K562 (cell line): Measurements from ENCODE around the gene CPNE2. TPM values are rescaled to one million over a fixed set of nuclear protein-coding genes. Genes with fewer than 3 reads are reported as not detected.

Experiments used
- ARID3A ChIP-seq: IDR thresholded peaks from 2 replicates; pipeline ENCODE4 v1.6.1; 2012; ENCODE audit warnings: low read depth, low read length, improper control_type of control experiment, borderline replicate concordance
- CCNT2 ChIP-seq: IDR thresholded peaks from 2 replicates; pipeline ENCODE4 v1.6.1; 2011; ENCODE audit warnings: borderline replicate concordance, low read depth, mild to moderate bottlenecking, moderate library complexity, mixed read lengths, low read length; ENCODE audit not compliant: insufficient read length; ENCODE audit errors: extremely low read depth
- CHD4 ChIP-seq: fragments of 200-600 bp; sonication (generic); IDR thresholded peaks from 3 replicates; pipeline ENCODE4 v1.6.1; 2012; ENCODE audit warnings: low read depth, mild to moderate bottlenecking, mixed read lengths, low read length, inconsistent platforms; ENCODE audit not compliant: insufficient read depth, insufficient replicate concordance, poor library complexity, severe bottlenecking
- FUS ChIP-seq: fragments of 200-400 bp; formaldehyde crosslinking; optimal IDR thresholded peaks from 2 replicates; pipeline ENCODE3; 2017; ENCODE audit warnings: low read depth, low read length
- HBP1 ChIP-seq: fragments of 450-650 bp; formaldehyde crosslinking; IDR thresholded peaks from 2 replicates; pipeline ENCODE4 v1.4.0; 2022; ENCODE audit warnings: missing genetic modification characterization
- HMGXB4 ChIP-seq: sonication (generic); formaldehyde crosslinking; IDR thresholded peaks from 2 replicates; pipeline ENCODE4 v1.8.1; 2023; ENCODE audit warnings: mild to moderate bottlenecking, missing genetic modification reagents
- POLR2AphosphoS2 ChIP-seq: IDR thresholded peaks from 2 replicates; pipeline ENCODE4 v1.6.1; 2012; ENCODE audit warnings: low read length, improper control_type of control experiment
- SREBF1 ChIP-seq: fragments of 150-350 bp; IDR thresholded peaks from 2 replicates; pipeline ENCODE4 v1.6.1; 2014; ENCODE audit warnings: antibody characterized with exemption, low read depth, low read length, borderline replicate concordance
- polyA plus RNA-seq, 8 experiments: library from polyadenylated mRNA; depleted of rRNA in 4 of 8; stranded (reverse) in 5 of 8; unstranded in 3 of 8; fragments of >200 nt; fragmentation: Nextera tagmentation in 2 of 8; fragmentation: Illumina TruSeq in 1 of 8; extraction: Ambion mirVana in 2 of 8; extraction: Trizol in 1 of 8; gene quantifications; 2 replicates each; pipeline versions ENCODE4 v1.2.1 to v1.2.3, GENCODE V29; 2011 to 2014; ENCODE audit warnings: inconsistent platforms in 1 of 8, missing spikeins in 1 of 8
- total RNA-seq, 7 experiments: library from RNA; depleted of rRNA in 6 of 7; stranded (reverse); fragments of >200 nt in 6 of 7; fragmentation: Illumina TruSeq in 2 of 7; extraction: Trizol in 2 of 7; gene quantifications; 2 replicates each; pipeline versions ENCODE4 v1.2.1 to v1.2.3, GENCODE V29; 2011 to 2021; ENCODE audit warnings: low replicate concordance in 1 of 7

The CPNE2 gene
- total and polyA plus RNA-seq, 9 of the 15 experiments (the other 6 are each of a cell fraction or from before 2014, with no cell fraction given) = 3.0 to 13.9 (median 8.6) TPM

- no peak for TF ChIP-seq CHD4
- no peak for TF ChIP-seq SREBF1
- TF ChIP-seq FUS = no peak
- TF ChIP-seq CCNT2 = no peak
- no peak for TF ChIP-seq HBP1
- TF ChIP-seq HMGXB4 = no peak
- no peak for TF ChIP-seq POLR2AphosphoS2
- no peak for TF ChIP-seq ARID3A
These were observed 80.4 kb downstream of the CPNE2 start (continued) for GRCh38 chr16:57172721-57173290.
